Fibroblast of skin of scalp (primary cell): ENCODE measurements around the gene SNX8.
A peak's percentile ranks its signal among the peaks of the same experiment; 100 is the strongest.

Source experiments
- DNase-seq: peaks from one replicate; pipeline ENCODE4 v3.0.0-alpha.2; 2013

SNX8 gene

DNA sequence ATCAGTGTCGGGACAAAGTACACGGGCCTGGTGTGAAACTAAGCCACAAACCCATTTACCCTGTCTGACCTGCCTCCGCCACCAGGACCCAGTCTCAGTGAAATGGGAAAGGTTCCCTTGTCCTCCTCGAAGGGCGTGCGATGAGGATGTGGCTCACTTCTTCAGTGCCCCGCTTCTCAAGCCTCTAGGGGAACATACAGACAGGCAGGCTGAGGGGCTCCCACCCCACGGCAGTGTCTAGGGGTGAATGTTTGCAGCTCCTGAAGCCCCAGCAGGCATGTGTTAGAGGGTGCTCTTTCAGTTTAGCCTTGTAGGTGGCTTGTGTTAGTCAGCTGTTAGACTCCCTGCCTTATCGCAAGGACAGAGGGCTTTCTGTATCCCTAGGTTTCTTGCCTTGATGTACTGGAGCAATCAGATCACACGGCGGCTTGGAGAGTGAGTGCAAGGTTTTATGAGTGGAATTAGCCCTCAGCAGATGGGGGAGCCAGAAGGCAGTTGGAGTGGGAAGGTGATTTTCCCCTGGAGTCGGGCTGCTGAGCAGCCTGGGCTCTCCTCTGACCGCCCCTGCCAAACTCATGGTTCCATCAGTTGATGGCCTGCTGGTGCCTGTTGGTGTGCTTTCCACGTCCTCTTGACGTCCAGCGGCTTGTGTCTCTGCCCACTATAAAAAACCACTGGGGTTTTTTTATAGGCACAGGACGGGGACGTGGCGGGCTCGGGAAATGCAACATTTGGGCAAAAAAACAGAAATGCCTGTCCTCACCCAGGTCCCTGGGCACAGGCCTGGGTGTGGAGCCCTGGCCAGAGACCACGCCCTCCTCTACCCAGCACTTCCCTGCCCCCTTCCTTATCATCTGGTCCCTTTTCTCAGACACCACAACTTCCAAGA, 71.5 kb downstream of the SNX8 start:
- DNase-seq, result no peak

DNA sequence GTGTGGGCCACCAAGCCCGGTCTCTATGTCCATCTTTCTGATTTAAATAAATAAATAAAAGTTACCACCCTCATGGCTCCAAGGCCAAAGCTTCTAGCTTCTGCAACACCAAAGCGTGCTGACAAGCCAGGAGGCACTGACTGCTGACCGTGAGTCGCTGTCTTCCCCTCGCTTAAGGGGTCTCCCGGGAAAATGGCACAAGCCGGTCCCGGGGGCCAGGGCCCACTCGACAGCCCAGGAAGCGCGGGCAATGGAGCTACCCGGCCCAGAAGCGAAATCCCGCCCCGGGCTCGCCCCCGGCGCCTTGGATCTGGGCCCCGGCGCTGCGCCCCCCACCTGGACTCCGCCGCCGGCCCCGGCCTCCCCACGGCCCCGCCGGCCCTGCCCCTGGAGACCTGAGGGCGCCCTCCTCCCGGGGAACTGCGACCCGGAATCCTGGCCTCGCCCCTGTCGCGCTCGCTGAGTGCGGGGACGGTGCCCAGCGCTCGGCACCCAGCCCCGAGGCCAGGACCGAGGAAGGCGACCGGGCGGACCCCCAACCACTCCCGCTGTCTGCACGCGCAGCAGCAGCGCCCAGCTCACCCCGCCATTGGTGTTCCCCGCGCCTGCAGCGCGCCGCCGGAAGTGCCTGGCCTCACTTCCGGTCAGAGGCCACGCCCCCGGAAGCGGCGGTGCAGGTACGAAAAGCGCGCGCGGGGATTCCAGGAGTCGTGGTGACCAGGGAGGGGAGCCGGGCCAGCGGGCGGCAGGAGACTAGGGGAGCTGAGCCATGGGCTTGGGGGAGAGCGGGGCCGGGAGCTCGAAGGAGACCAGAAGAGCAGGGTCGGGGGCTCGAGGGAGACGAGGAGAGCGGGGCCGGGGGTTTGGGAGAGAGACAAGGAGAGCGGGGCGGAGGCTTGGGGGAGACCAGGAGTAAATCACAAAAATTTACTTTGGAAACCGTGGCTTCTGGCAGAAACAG, 72.4 kb downstream of the SNX8 start, which contains the start of the genes MRM2 and NUDT1:
TSS of gene MRM2 (minus strand) at position 626 of the 961 bp plus-strand sequence. CDS start at position 590, 36 bp downstream.
TSS of gene NUDT1 (plus strand) at position 647 of the 961 bp plus-strand sequence. CDS start 2,349 bp downstream, outside the sequence.
- peak; percentile 74 for DNase-seq

DNA sequence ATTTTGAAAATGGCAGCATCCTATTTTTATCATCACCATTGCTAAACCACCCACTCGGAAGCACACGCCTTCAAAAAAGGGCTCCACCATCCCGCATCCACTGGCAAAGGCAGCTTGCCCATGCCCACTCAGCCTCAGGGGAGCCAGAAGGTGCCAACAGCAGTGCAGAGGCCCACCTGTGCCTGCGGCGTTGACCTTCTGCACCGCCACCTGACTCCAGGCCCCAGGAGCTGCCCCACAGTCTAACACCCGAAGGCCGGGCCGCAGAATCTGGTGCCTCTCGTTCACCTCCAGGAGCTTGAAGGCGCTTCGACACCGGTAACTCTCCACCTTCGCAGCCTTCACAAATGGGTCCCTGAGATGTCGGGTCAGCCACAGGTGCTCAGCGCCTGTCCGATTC, 75.0 kb downstream of the SNX8 start:
- no peak for DNase-seq

DNA sequence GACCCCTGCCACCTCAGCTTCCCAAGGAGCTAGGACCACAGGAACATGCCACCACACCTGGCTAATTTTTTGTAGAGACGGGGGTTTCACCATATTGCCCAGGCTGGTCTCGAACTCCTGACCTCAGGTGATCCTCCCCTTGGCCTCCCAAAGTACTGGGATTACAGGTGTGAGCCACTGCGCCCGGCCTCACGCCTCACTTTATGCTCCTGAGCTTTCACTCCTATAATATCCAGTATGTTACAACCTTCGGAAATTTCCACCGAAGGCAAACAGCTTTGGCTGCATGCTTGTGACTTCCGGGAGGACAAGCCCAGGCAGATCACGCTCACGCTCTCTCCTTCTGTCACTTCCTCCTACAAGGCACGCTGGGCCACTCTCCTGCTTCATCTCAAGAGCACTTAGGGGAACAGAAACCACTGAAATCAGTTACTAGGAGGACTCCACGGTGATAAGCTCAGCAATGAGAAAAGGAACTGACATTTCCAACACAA, 77.1 kb downstream of the SNX8 start:
- no peak for DNase-seq

DNA sequence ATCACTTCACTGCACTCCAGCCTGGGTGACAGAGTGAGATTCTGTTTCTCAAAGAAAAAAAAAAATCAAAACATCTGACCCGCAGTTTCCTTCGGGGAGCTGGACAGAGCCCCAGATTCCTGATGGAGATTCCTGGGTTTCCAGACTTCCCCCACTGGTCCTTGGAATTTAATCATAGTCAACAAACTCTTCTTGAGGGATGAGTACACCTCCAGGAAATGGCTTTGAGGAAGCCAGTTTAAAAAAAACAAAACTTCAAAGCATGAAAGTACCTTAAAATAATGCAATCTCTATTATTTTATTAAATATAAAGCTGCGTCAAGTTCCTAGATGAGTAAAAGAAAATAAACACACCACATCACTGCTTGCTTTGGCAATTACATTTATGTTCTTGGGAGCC, 80.3 kb downstream of the SNX8 start:
- no peak for DNase-seq

DNA sequence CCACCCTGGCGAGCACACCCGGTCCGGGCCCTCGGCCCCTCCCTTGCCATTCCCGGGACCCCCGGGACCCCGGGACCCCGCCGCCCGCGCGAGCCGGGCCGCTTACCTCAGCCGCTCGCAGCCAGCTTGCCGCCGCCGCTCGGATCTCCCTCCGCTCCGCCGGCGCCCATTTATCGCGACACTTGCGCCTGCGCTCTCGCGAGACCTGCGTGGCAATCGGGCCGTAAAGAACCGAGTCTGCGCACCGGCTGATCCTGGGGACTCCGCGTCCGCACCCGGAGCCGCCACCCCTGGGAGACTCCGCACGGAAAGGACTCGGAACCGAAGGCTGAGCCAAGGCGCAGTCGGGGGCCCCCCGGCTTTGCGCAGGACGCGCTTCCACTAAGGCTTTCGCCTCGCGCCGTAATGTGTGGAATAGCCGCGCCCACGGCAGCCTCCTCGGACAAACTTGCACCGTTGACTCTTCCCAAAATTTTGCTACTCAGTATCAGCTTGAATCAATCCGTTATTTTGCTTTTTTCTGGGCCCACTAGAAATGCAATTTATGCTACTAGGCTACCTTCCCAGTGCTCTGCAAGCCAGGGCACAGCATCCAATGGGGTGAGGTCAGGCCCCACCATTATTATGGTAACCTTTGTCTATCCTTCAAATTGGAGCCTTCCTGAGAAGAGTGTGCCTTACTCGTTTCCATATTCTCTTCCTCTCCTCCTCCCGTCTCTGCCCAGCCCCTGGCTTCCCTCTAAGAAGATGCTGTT, 81.3 kb downstream of the SNX8 start, which contains the start of gene MAD1L1:
TSS of gene MAD1L1 (minus strand) at position 180 of the 755 bp plus-strand sequence. CDS start 2,812 bp downstream, outside the sequence.
- DNase-seq, result peak; percentile 93

DNA sequence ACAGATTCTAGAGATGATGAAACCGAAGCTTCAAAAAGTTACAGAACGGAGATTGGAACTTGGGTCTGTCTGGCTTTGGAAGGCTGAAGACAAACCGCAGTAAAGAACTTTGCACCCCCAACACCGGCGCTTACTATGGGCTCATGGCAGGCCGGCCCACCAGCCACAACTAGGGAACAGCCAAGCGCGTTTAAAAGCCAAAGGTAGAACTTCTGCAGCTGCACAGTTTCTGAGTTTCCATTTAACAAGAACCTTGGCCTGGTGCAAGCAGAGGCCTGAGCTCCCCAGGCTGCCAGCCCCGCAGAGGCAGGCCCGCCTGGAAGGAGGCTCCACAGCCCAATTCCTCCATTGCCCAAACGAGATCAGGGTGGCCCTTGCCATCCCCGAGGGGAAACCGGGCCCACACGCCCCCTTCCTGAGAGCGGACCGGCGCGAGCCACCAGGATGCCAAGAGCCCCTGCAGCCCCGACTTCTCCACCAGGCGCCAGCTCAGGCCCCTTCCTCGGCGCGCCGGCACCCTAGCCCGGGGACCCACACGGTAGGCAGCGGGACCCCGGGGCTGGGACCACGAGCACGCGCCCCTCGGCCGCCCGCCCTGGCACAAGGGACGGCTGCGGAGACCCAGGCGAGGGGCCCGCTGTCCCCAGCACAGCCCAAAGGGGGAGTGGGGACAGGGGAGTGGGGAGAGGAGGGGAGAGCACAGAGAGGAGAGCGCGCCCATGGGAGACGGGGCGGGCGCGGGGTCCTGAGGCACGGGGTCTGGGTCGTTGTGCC, 82.1 kb downstream of the SNX8 start:
- no peak for DNase-seq

DNA sequence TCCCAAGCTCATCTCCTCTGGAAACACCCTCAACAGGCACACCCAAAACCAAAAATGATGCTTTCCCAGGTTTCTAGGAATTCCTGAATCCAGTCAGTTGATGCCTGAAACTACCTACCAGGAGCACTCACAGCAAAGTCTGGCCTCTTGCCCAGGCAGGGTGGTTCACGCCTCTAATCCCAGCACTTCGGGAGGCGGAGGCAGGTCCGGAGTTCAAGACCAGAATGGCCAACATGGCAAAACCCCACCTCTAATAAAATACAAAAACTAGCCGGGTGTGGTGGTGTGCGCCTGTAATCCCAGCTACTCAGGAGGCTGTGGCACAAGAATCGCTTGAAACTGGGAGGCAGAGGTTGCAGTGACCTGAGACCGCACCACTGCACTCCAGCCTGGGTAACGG, 83.4 kb downstream of the SNX8 start:
- DNase-seq, result no peak

DNA sequence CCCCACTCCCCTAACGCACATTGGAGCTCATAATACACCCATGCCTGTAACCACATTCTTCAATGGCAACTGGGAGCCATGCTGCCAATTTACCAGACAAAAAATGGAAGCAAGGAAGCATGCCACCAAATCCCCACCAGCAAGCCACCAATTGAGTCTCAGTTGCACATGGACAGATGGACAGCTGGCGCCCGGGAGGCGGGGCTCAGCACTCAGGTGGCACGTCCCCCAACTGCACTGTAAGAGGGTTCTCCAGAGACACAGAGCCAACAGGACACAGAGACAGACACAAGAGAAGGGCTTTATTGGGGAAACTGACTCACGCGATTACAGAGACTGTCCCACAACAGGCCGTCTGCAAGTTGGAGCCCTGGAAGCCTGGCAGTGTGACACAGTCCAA, 84.0 kb downstream of the SNX8 start:
- DNase-seq, result no peak

DNA sequence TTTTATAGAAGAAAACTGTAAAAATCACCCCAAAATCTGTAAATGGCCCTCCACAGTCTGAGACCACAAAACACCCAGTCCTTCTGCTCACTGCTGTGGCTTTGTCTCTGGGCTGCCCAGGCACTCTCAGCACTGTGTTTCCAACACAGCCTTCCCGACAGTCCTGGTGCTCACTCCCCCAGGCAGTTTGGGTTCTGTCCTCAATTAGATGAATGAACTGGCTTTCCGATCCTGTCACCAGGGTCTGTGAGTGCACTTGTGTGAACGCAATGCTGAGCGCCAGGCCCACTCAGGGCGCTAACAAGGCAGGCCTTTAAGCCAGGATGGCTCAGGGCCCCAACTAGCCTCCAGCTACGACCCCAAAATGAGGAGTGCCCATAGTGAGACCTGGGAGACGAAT, 84.8 kb downstream of the SNX8 start:
- no peak for DNase-seq

DNA sequence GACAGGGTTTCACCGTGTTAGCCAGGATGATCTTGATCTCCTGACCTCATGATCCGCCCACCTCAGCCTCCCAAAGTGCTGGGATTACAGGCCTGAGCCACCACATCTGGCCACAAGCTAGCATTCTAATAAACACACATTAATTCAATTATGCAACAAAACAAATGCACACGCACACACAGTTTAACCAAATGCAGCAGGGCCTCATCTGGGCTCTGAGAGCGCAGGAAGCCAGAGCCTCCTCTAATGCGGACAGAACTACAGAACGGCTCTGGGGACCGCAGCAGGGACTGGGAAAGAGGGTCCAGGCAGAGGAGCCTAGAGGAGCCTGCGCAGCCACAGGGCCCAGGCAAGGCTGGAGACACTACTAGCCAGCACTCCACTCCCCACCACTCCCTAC, 85.3 kb downstream of the SNX8 start:
- DNase-seq, result no peak

DNA sequence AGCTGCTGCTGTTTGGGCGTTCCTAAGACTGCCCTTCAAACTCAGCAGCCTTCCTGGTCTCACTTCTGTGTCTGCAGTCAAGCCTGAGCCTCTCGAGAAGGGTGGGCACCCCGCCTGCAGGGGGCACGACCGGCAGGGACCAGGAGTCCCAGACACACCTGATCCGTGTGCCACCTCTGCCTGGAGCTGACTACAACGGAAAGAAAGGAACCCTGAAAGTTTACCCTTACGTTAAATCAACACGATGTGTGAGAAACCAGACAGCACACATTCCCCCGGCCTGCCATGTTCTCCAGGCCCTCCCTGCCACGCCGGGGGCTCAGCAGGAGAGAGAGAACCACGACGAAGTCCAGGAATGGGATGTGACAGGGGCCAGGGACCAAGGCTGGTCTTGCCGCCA, 86.5 kb downstream of the SNX8 start:
- DNase-seq, result no peak

DNA sequence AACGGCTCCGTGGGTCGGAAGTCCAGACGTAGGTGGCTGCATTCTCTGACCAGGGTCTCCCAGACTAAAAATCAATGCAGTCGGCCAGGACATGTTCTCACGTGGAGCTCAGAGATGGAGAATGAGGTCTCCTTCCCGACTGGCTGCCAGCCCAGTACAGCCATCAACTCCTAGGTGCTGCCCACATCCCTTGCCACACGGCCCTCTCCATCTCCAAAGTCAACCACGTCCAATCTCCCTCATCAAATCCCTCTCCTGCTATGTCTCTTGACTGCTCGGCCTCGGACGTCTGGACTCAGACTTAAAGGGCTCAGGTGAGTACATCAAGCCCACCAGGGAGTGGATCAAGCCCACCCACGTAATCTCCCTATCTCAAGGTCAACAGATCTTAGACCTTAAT, 88.4 kb downstream of the SNX8 start:
- DNase-seq, result no peak

DNA sequence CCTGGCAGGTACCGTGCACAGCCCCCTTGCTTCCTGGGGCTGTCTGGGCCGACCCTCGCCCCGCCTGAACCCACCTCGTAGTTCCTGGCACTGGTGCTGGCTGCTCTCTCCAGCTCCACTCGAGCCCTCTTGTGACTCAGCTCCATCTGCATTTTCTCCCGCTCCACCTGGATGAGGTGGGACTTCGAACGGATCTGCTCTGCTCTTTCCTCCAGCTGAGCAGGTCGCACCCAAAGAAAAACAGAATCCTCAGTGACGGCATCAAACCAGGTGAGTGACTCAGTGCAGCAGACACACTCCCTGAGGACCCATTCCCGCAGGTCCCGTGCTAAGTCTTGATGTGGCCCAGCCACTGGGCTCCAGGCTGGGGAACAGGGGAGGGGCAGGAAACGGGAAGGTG, 88.9 kb downstream of the SNX8 start:
- no peak for DNase-seq

DNA sequence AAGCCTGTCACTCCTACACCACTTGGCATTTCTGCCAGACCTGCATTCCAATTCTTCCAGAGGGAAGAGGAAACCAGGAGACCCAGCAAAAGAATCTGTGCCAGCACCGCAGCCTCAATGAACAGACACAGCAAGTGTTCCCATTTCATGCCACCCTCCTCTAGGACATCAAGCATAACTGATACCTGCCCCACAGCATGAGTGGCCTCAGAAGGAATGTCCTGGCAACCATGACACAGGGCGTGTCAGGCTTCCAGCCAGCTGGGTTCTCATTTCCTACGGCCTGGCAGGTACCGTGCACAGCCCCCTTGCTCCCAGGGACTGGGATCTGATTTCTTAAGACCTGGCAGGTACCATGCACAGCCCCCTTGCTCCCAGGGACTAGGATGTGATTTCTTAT, 89.3 kb downstream of the SNX8 start:
- DNase-seq, result no peak

DNA sequence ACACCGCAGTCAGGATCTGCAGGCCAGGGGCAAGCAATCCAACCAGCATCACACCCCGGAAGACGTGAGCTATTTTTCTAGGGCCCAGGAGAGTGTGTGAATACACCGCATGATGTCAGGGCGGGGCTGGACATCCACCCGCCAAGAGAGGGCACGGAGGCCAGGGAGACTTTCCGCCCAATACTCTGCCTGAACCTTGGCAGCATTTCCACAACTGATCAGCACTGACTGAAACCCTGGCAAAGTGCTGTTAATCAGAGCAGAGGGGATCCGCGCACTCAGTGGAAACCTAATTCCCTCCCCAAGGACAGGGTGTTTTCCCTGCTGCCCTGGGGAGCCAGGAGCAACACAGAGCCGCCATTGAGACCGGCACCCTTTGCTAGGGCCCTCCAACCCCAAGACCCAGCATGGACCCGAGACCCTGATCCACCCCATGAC, 89.7 kb downstream of the SNX8 start:
- DNase-seq, result no peak

DNA sequence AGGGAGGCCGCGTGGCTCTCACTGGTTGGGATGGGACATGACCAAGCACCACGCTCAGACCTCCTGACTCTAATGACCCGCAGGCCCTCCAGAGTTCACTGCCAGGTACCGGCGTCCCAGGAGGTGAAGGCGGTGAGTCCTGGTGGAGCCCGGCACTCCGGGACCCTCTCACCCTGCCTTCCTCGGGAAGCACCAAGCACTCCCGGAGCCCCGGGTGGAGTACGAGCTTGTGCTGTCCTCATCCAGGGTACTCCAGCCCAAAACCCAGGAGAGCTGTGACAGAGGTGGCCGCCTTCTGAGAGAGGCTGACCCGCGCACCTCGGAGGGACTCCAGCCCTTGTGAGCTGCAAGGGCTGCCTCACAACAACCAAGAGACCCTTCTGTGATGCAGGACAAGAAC, 90.9 kb downstream of the SNX8 start:
- DNase-seq, result no peak

DNA sequence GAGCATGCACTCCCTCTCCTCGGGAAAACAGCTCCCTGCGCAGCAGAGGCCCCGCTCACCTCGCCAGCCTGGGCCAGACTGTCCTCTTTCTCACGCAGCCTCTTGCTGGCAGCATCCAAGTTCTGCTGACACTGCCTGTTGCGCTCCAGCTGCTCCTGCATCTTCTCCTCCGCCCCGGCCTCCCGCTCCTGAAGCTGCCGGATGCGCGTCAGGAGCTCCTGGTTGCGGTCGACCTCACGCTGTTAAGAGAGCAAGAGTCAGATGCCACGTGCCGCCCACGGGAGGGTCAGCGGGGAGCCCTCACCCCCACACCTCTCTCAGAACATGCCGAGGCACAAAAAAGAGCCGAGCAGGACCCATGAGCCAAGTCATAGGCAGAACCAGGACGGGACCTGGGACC, 91.7 kb downstream of the SNX8 start:
- no peak for DNase-seq

DNA sequence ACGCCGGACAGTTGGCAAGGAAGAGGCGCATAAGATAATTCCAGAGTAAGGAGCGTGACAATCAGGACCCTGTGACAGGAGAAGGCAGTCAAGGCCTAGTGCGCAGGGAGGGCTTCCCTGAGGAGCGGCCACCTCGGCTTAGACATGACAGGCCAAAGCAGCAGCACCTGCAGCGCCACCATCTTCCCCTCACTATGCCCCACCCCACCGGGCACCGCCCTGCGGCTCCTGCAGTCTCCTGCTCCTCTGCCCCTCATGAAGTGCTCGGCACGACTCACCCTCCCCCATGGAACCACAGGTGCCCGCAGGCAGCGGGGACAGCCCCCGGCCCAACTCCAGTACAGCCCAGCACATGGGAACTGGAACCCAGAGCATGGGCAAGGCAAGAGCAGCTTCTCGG, 93.3 kb downstream of the SNX8 start:
- DNase-seq, result no peak

DNA sequence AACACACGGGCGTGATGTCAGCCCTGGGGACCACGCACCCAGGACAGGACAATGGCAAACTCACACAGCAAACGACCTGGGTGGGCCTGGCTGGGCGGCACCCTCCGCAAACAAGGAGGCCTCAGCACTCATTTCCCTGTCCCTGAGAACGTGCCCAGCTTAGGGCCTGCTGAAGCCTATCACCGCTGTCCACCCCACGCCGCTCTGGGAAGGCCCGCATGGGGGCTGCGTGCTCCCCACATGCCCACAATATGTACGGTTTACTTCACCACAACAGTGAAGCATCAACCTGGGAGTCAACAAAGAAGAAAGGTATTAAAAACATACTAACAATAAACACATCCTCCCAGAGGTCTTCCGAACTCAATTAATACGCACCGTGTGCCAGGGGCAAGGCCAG, 93.7 kb downstream of the SNX8 start:
- no peak for DNase-seq

DNA sequence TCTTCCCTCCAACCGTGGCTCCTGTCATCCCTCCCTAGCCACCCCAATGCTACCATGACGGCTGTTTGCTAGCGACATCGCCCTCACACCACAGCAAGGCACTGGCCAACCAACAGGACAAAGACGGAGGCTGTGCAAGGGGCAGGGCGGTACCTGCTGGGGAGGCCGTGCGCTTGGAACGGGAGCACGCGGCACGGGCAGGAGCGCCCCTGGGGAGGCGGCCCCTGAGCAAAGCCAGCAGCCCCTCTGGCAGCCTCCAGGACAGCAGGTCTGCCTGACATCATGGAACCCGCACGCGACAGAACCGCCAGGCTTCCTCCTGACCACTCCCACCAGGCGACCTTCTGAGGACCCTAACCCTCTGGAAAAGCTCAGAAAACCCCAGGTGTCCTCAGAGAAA, 94.2 kb downstream of the SNX8 start:
- DNase-seq, result no peak
